Measurements from ENCODE around the gene UBFD1. TPM values are rescaled to one million over a fixed set of nuclear protein-coding genes. Genes with fewer than 3 reads are reported as not detected.

Gene UBFD1
- total RNA-seq, 2 donors from 2014 or later, result 56.0 to 84.9 TPM

DNA sequence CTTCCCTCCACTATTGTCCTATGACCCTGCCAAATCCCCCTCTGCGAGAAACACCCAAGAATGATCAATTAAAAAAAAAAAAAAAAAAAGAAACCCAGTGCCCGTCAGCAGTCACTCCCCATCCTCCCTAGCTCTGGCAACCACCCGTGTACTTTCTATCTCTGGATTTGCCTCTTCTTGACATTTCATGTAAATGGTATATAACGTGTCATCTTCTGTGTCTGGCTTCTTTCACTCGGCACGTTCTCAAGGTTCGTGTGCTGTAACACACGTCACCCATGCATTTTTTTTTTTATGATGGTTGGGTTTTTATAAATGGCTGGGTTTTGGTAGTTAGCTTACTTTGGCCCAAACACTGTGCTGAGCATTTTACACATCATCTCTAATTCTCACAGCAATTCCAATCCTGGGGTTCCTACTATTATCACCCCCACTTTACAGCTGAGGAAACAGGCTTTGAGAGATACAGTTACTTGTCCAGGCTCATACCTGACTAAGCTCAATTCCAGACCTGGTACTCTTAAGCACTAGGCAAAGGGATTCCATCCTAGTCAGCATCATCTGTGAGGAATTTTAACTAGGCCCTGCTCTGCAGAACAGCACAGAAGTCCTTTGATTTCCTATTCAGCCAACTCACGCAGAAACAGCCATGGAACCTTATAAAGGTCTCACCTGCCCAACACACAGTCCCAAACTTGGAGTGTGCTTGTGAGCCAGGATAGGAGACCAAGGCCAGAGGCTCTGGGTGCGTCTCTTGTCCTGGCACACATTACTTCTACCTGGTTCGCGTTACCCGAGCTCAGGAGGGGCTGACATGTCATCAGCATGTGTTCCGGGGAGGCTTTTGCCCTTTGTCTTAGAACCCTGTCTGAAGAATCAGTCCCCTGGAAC, 26.9 kb downstream of the UBFD1 start:
- Histone ChIP-seq H3K9me3 (no peaks in the 10 kb centered on the region), H3K27me3 (replicated peaks; ENCODE audit: insufficient read depth) (no peaks in the 10 kb centered on the region), H3K36me3 (peaks cover 57% of the 10 kb centered on the region), H3K4me3 (no peak overlapping the region), H3K4me1 (ENCODE audit: control insufficient read depth in 1 of 2, low read depth in 2 of 2) (no peaks in the 10 kb centered on the region), H3K27ac (no peak overlapping the region)
- DNase-seq (ENCODE audit: low spot score) (no peak), ATAC-seq (ENCODE audit: insufficient number of reproducible peaks, low FRiP score, low read depth) (no peak)
- TF ChIP-seq, protein P1, sequence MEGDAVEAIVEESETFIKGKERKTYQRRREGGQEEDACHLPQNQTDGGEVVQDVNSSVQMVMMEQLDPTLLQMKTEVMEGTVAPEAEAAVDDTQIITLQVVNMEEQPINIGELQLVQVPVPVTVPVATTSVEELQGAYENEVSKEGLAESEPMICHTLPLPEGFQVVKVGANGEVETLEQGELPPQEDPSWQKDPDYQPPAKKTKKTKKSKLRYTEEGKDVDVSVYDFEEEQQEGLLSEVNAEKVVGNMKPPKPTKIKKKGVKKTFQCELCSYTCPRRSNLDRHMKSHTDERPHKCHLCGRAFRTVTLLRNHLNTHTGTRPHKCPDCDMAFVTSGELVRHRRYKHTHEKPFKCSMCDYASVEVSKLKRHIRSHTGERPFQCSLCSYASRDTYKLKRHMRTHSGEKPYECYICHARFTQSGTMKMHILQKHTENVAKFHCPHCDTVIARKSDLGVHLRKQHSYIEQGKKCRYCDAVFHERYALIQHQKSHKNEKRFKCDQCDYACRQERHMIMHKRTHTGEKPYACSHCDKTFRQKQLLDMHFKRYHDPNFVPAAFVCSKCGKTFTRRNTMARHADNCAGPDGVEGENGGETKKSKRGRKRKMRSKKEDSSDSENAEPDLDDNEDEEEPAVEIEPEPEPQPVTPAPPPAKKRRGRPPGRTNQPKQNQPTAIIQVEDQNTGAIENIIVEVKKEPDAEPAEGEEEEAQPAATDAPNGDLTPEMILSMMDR (IDR thresholded peaks at IDR 0.05), result no peak

DNA sequence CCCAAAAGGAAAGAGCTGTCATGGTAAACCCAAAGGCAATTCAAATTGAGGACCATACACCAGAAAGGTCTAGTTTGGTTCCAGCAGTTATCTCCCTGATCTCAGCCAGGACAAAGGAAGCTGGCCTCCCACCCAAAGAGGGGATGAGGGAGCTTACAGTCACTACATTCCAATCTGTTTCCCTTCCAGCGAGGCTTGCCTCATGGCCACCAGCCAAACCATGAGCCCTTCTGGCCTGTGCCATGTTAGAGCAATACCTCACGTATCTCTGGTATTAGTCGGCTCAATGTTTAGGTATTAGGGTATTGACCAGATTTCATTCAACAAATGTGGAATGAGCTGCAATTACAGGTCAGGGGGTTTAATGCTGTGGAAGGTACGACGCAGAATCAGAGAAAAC, 30.2 kb downstream of the UBFD1 start:
- DNase-seq (ENCODE audit: low spot score), result no peak

DNA sequence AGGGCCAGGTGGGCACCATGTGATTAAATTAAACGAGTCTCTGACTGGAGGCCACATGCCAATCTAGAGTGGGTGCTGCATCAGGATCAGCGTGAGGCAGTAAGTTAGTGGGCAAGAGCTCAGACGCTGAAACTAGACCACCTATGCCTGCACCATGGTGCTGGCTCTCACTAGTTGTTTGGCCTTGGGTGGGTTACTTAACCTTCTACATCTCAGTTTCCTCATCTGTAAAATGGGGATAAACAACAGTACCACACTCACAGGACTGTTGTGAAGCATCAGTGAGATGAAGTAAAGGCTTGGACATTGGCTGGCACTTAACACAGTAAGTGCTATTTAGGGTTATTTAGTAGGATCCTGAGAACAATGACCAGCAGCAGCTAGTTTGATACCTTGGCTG, 32.7 kb downstream of the UBFD1 start:
- H3K36me3 ChIP-seq, result peaks cover 52% of the 10 kb centered on the region
- DNase-seq (ENCODE audit: low spot score), result no peak
- ATAC-seq (ENCODE audit: insufficient number of reproducible peaks, low FRiP score, low read depth), result no peak
- H3K27me3 ChIP-seq (replicated peaks; ENCODE audit: insufficient read depth), result no peaks in the 10 kb centered on the region
- no peak overlapping the region for H3K4me3 ChIP-seq
- H3K4me1 ChIP-seq (ENCODE audit: control insufficient read depth in 1 of 2, low read depth in 2 of 2), result peaks cover 5 to 12% of the 10 kb centered on the region in 2 donors
- TF ChIP-seq, protein P1 (IDR thresholded peaks at IDR 0.05), result no peak
- no peaks in the 10 kb centered on the region for H3K9me3 ChIP-seq
- no peak overlapping the region for H3K27ac ChIP-seq

More for the DNA sequence above, 30.2 kb downstream of the UBFD1 start:
- Histone ChIP-seq H3K4me3 (no peak overlapping the region), H3K36me3 (peaks cover 61% of the 10 kb centered on the region), H3K9me3 (no peaks in the 10 kb centered on the region), H3K27ac (no peak overlapping the region), H3K4me1 (ENCODE audit: control insufficient read depth in 1 of 2, low read depth in 2 of 2) (no peaks in the 10 kb centered on the region), H3K27me3 (replicated peaks; ENCODE audit: insufficient read depth) (no peaks in the 10 kb centered on the region)
- TF ChIP-seq, protein P1 (IDR thresholded peaks at IDR 0.05), result no peak
- no peak for ATAC-seq (ENCODE audit: insufficient number of reproducible peaks, low FRiP score, low read depth)

DNA sequence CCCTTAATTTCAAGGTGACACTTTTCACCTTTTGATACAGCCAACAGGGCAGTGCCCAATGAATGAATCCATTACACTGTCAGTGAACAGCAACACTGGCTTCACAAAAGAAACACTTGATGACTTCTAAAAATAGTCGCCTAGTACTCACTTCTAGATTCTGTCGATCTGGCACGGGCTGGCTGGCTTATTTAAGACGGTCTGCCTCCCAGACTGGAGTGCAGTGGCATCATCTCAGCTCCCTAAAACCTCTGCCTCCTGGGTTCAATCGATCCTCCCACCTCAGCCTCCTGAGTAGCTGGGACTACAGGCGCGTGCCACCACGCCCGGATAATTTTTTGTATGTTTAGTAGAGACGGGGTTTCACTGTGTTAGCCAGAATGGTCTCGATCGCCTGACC, 36.7 kb downstream of the UBFD1 start:
- no peak for ATAC-seq (ENCODE audit: insufficient number of reproducible peaks, low FRiP score, low read depth)

More for the DNA sequence above, 36.7 kb downstream of the UBFD1 start:
- peaks cover 8 to 15% of the 10 kb centered on the region in 2 donors for H3K4me1 ChIP-seq (ENCODE audit: control insufficient read depth in 1 of 2, low read depth in 2 of 2)
- H3K4me3 ChIP-seq, result no peak overlapping the region
- no peaks in the 10 kb centered on the region for H3K27me3 ChIP-seq (replicated peaks; ENCODE audit: insufficient read depth)
- TF ChIP-seq, protein P1 (IDR thresholded peaks at IDR 0.05), result no peak
- H3K36me3 ChIP-seq, result peaks cover 22% of the 10 kb centered on the region
- no peaks in the 10 kb centered on the region for H3K9me3 ChIP-seq
- DNase-seq (ENCODE audit: low spot score), result no peak
- no peak overlapping the region for H3K27ac ChIP-seq

Data from thoracic aorta (tissue), 2 donors.